Measurements from ENCODE around the gene TMLHE. TPM values are rescaled to one million over a fixed set of nuclear protein-coding genes. Genes with fewer than 3 reads are reported as not detected.

TMLHE gene
- total RNA-seq, 1 experiment from 2014 or later: 12.2 TPM

GRCh38 chrX:155544881-155545280 is 67.9 kb downstream of the TMLHE start:
- ChIA-PET CTCF (no interaction called here), POLR2A (no interaction called here), RAD21 (ENCODE audit: low non-redundant PET in 1 of 2, low total read pairs in 2 of 2, uncharacterized antibody in 2 of 2, unreplicated experiment in 2 of 2) (no interaction called here)
- TF ChIP-seq CEBPB (IDR thresholded peaks at IDR 0.05; ENCODE audit: low read depth) (no peak), SRF (IDR thresholded peaks at IDR 0.05; ENCODE audit: low read depth) (no peak), POLR2A (IDR thresholded peaks at IDR 0.05; ENCODE audit: borderline replicate concordance, extremely low read depth, insufficient read depth, insufficient read length) (no peak), EZH2phosphoT487 (IDR thresholded peaks at IDR 0.05; ENCODE audit: borderline replicate concordance) (no peak), ZBTB33 (IDR thresholded peaks at IDR 0.05; ENCODE audit: extremely low read depth, insufficient replicate concordance, low read length) (no peak), CBX3 (IDR thresholded peaks at IDR 0.05; ENCODE audit: low read depth) (no peak), EGR1 (IDR thresholded peaks at IDR 0.05; ENCODE audit: low read depth) (no peak), ATF3 (IDR thresholded peaks at IDR 0.05) (no peak), ZNF274 (IDR thresholded peaks at IDR 0.05; ENCODE audit: low read depth, low read length) (no peak), REST (IDR thresholded peaks at IDR 0.05; ENCODE audit: low read depth) (no peak), ZFX (IDR thresholded peaks at IDR 0.05) (no peak), SIN3A (IDR thresholded peaks at IDR 0.05; ENCODE audit: low read depth) (no peak)
- Histone ChIP-seq H3K36me3 (ENCODE audit: control insufficient read depth in 1 of 2, insufficient read depth in 2 of 2, low read length in 2 of 2) (no peaks in the 10 kb centered on the region; a peak in 1 of 4 replicates), H3K9me2 (ENCODE audit: insufficient read depth) (no peaks in the 10 kb centered on the region), H3K27ac (ENCODE audit: low read depth, low read length) (no peak overlapping the region), H2AFZ (ENCODE audit: low read depth, low read length, poor library complexity, severe bottlenecking) (no peak overlapping the region), H3K79me2 (ENCODE audit: insufficient read depth, low read length) (no peaks in the 10 kb centered on the region), H3K4me3 (replicated peaks in 1 of 2; ENCODE audit: low read depth in 1 of 2, low read length in 2 of 2) (no peak overlapping the region), H3K9ac (ENCODE audit: low read length) (no peak overlapping the region), H3K9me3 (ENCODE audit: control insufficient read depth in 1 of 2, insufficient read depth in 1 of 2, low read depth in 1 of 2, low read length in 2 of 2) (no peaks in the 10 kb centered on the region), H3K27me3 (ENCODE audit: insufficient read depth, low read length) (no peaks in the 10 kb centered on the region), H3K4me2 (ENCODE audit: low read length) (no peak overlapping the region), H3K4me1 (ENCODE audit: control insufficient read depth in 1 of 2, insufficient read depth in 2 of 2, low read length in 2 of 2) (no peaks in the 10 kb centered on the region), H4K20me1 (ENCODE audit: insufficient read depth) (no peaks in the 10 kb centered on the region; the same call in 1 of the 2 replicates)
- ATAC-seq: no peak
- intact Hi-C loops (cut with micrococcal nuclease): no loop called here
- no peak for DNase-seq (ENCODE audit: low read depth, low spot score)
- no TSS peak for BruUV-seq (replicated peaks)
